Sigmoid colon (tissue), 7 donors: ENCODE results near the gene RASGRP2. TPM values are rescaled to one million over a fixed set of nuclear protein-coding genes. Genes with fewer than 3 reads are reported as not detected.

Experiments used
- DNase-seq: peaks from one replicate; pipeline ENCODE4 v3.0.0-alpha.2; 2019
- H3K27ac ChIP-seq, 4 donors: fragments of 200-600 bp; sonication (generic); one replicate each; pipeline ENCODE4 v1.5.1; 2016 to 2019; ENCODE audit warnings: mild to moderate bottlenecking in 1 of 4
- H3K27me3 ChIP-seq, 3 donors: fragments of 200-600 bp; sonication (generic); one replicate each; pipeline ENCODE4 v1.5.1; 2019; ENCODE audit warnings: mild to moderate bottlenecking in 1 of 3
- H3K36me3 ChIP-seq, 4 donors: fragments of 200-600 bp; sonication (generic); one replicate each; pipeline ENCODE4 v1.5.1; 2016 to 2019
- H3K4me1 ChIP-seq, 4 donors: fragments of 200-600 bp; sonication (generic); one replicate each; pipeline ENCODE4 v1.5.1; 2017 to 2019
- H3K4me3 ChIP-seq, 4 donors: fragments of 200-600 bp; sonication (generic); one replicate each; pipeline ENCODE4 v1.5.1; 2017 to 2019; ENCODE audit warnings: mild to moderate bottlenecking in 2 of 4, moderate library complexity in 1 of 4
- H3K9me3 ChIP-seq, 4 donors: fragments of 200-600 bp in 3 of 4; sonication (generic) in 3 of 4; one replicate each; pipeline versions ENCODE4 v1.5.1 to v1.6.1; 2013 to 2019
- CTCF ChIP-seq, 4 experiments: fragments of 450-650 bp in 3 of 4; fragments of 200-600 bp in 1 of 4; IDR thresholded peaks; one replicate each; pipeline ENCODE4 v1.5.1; 2016 to 2019; ENCODE audit warnings: antibody characterized with exemption in 4 of 4, mild to moderate bottlenecking in 3 of 4, moderate library complexity in 2 of 4
- EP300 ChIP-seq, 4 donors: sonication (generic); formaldehyde crosslinking; IDR thresholded peaks; one replicate each; pipeline ENCODE4 v1.6.1; 2017; ENCODE audit warnings: antibody characterized with exemption in 4 of 4
- POLR2A ChIP-seq, 2 donors: fragments of 450-650 bp; IDR thresholded peaks; one replicate each; pipeline ENCODE4 v1.6.1; 2016; ENCODE audit warnings: antibody characterized with exemption in 2 of 2, mild to moderate bottlenecking in 2 of 2, moderate library complexity in 2 of 2
- POLR2AphosphoS5 ChIP-seq, 4 donors: sonication (generic); formaldehyde crosslinking; IDR thresholded peaks; one replicate each; pipeline ENCODE4 v1.6.1; 2017; ENCODE audit warnings: antibody characterized with exemption in 4 of 4
- WGBS, 2 donors: extraction: QIAGEN DNeasy Blood & Tissue Kit; methylation state at CpG; one replicate each; pipeline ENCODE4 v1.1.7; 2013; 5-methylcytosine and 5-hydroxymethylcytosine counted together
- intact Hi-C: fragments of 100-400 bp; cut with DNase I; formaldehyde crosslinking; loops from one replicate; pipeline ENCODE4 v1.15.1; 2023
- polyA plus RNA-seq, 3 donors: library from polyadenylated mRNA; stranded (reverse); fragments of 200-250 nt; gene quantifications; one replicate each; pipeline ENCODE4 v1.2.3, GENCODE V29; 2013
- total RNA-seq, 4 donors: library from RNA; depleted of rRNA; stranded (reverse); fragments of >200 nt; gene quantifications; one replicate each; pipeline ENCODE4 v1.1.0, GENCODE V29; 2016
- donor health status: healthy with polysubstance abuse.
- donor health status: Bipolar disorder and iron deficiency.
- donor health status: healthy.

RASGRP2 gene
- total and polyA plus RNA-seq, 7 donors: 2.1 to 101 (median 27.2) TPM

- Histone ChIP-seq H3K4me1 (peaks cover 0 to 7% (median 3%) of the 10 kb centered on the region in 4 donors), H3K9me3 (no peaks in the 10 kb centered on the region), H3K27me3 (peaks cover 3 to 45% (median 36%) of the 10 kb centered on the region in 3 donors), H3K36me3 (no peaks in the 10 kb centered on the region), H3K4me3 (peak within 1 kb of the TSS; percentile 55 to 70 (median 62)), H3K27ac (peak within 1 kb of the TSS; percentile 70 to 80 (median 74))
- intact Hi-C loops: loop anchor here (1.0 to 5.0 kb wide), 2 partner anchors 35 to 171 kb away; no protein-coding TSS in a partner anchor
- TF ChIP-seq CTCF (IDR thresholded peaks at IDR 0.05) (peak; percentile 95 to 99 (median 96)), POLR2A (IDR thresholded peaks at IDR 0.05) (no peak), POLR2AphosphoS5 (IDR thresholded peaks at IDR 0.05) (no peak)
- 2% methylated on average over 66 of the region's 66 CpGs for WGBS, 2 donors
- peak; percentile 91 for DNase-seq
These were observed 20.6 kb downstream of the RASGRP2 start, which contains the start of gene NRXN2 for GRCh38 chr11:64723117-64723906. Gene NRXN2, minus strand, starts transcription at chr11:64723197. Its CDS starts 9,498 bp downstream, at chr11:64713699.

DNA sequence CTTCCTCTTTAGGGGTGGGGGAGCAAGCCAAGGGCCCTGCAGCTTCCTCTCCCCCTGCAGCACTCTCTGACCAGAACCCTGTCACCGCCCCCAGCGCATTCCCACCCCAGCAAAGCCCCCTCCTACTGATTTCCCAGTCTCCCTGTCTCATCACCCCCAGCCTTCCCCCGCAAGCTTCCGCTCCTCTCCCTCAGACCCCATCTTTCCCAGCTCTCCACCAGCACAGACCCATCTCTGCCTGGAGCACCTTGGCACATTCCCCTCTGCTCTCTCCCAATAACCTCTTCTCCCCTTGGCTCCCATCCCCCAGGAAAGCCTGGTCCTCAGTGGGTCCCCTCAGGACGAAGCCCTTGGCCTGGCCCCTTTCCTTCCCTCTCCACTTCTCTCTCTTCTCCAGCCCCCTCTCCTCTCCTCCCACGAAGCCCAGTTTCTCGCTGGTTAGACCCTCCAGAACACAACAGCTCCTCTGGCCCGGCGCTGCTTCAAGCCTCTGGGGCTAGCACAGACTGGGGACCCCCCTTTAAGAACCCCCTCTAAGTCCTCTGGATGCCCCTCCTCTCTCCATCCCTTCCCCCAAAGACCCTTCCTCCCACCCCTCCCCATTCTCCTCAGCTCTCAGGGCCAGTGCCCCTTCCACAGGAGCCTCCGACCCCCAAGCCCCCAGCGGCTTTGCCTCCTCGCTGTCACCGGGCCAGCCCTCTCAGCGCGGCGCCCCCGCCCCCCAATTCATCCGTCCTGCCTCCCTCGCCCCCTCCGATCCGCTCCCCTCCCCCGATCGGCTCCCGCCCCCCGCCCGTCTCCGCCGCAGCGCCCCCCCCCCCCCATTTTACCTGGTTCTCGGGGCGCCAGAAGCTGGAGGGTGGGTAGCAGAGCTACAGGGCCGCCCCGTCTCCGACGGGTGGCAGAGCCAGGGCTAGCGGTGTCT, 21.5 kb downstream of the RASGRP2 start:
- Histone ChIP-seq H3K9me3 (no peaks in the 10 kb centered on the region), H3K4me1 (peaks cover 0 to 7% (median 3%) of the 10 kb centered on the region in 4 donors), H3K27me3 (peaks cover 3 to 54% (median 45%) of the 10 kb centered on the region in 3 donors), H3K36me3 (no peaks in the 10 kb centered on the region), H3K4me3 (peak overlapping the region in 1 of 4 donors; percentile 66), H3K27ac (no peak overlapping the region)
- intact Hi-C loops: loop anchor here (1.0 to 5.0 kb wide), 2 partner anchors 34 to 170 kb away; no protein-coding TSS in a partner anchor
- no peak for DNase-seq
- WGBS, 2 donors: 12 to 13% methylated on average over 32 to 36 of the region's 36 CpGs
- no peak for TF ChIP-seq POLR2AphosphoS5 (IDR thresholded peaks at IDR 0.05)

DNA sequence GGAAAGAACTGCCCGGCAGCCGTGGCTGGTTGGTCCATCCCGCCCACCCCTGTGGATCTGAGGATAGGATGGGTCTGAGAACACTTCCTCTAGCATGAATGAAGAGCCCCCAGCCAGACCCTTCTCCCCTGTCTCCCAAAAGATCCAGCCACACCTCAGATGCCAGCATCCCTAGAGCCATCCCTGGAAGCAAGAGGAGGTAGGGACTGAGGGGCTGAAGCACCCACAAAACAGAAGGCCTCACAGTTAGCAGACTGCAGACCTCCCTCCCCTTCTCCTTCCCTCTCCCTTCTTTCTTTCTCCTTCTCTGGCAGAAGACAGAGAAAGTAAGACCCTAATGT, 22.6 kb downstream of the RASGRP2 start:
- WGBS, 2 donors: 42 to 62% methylated on average over 3 of the region's 3 CpGs
- Histone ChIP-seq H3K36me3 (no peaks in the 10 kb centered on the region), H3K9me3 (no peaks in the 10 kb centered on the region), H3K27ac (no peak overlapping the region), H3K27me3 (peaks cover 9 to 65% (median 56%) of the 10 kb centered on the region in 3 donors), H3K4me1 (peaks cover 0 to 7% (median 3%) of the 10 kb centered on the region in 4 donors), H3K4me3 (no peak overlapping the region)
- DNase-seq: no peak
- intact Hi-C loops: loop anchor here (5.0 kb wide), 1 partner anchor 169 kb away; no protein-coding TSS in a partner anchor
- TF ChIP-seq EP300 (IDR thresholded peaks at IDR 0.05) (no peak), POLR2AphosphoS5 (IDR thresholded peaks at IDR 0.05) (no peak), POLR2A (IDR thresholded peaks at IDR 0.05) (no peak), CTCF (IDR thresholded peaks at IDR 0.05) (no peak)

DNA sequence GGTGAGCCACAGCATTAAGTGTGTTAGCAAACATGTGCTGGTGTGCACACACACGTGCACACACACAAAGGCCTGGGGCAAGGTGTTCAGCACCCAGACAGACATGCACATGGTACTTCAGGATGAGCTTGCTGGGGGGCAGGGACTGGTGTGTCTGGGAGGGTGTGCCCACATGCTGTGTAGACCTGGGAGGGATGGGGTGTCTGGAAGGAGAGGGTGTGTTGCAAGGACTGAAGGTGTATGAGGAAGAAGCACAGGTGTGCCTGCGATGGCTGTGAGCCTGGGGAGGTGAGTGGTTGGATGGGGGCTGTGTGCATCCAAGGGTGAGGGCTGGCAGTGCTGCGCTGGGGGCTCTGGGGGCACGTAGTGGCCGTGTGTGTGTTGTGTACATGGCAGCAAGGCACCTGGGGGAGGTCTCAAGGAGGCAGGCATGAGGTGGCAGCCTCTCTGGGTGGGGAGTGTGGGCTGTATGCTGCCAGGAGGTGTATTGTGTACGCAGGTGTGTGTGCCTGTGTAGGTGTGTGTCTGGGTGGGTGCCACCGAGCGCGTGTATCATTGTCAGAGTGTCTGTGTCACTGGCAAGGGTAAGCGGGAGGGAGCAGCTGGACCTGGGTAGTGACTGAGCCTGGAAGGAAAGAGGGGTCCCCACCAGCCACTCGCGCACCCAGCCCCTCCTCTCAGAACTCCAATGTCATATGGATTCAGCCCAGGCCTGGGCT, 23.1 kb downstream of the RASGRP2 start:
- no peaks in the 10 kb centered on the region for H3K36me3 ChIP-seq
- no peak overlapping the region for H3K27ac ChIP-seq
- no peak for TF ChIP-seq CTCF (IDR thresholded peaks at IDR 0.05)
- TF ChIP-seq POLR2A (IDR thresholded peaks at IDR 0.05): no peak
- no peak for TF ChIP-seq EP300 (IDR thresholded peaks at IDR 0.05)
- TF ChIP-seq POLR2AphosphoS5 (IDR thresholded peaks at IDR 0.05): no peak
- DNase-seq: no peak
- intact Hi-C loops: loop anchor here (5.0 kb wide), 1 partner anchor 168 kb away; no protein-coding TSS in a partner anchor
- H3K4me3 ChIP-seq: no peak overlapping the region
- peaks cover 13 to 70% (median 61%) of the 10 kb centered on the region in 3 donors for H3K27me3 ChIP-seq
- WGBS, 2 donors: 38 to 75% methylated on average over 12 of the region's 12 CpGs
- H3K4me1 ChIP-seq: peaks cover 0 to 7% (median 3%) of the 10 kb centered on the region in 4 donors
- no peaks in the 10 kb centered on the region for H3K9me3 ChIP-seq
